Spleen (tissue), 7 donors: Measurements from ENCODE around the gene PEDS1.
"Not testable (repeated sequence)": the region's sequence is repeated elsewhere in the genome, so short reads cannot be mapped to it uniquely, and the experiment has no call there.

ENCODE experiments used
- CTCF ChIP-seq, 11 experiments: fragments of 200-600 bp in 7 of 11; fragments of 450-650 bp in 4 of 11; sonication (generic) in 4 of 11; IDR thresholded peaks in 8 of 11; conservative IDR thresholded peaks in 3 of 11; 1 replicate in 7 of 11; 2 replicates in 4 of 11; pipeline versions ENCODE4 v1.4.0 to v1.8.0; 2016 to 2021; ENCODE audit warnings: antibody characterized with exemption in 11 of 11, inconsistent platforms in 4 of 11, mild to moderate bottlenecking in 1 of 11
- POLR2AphosphoS5 ChIP-seq, 3 donors: sonication (generic); formaldehyde crosslinking; IDR thresholded peaks; one replicate each; pipeline ENCODE4 v1.5.1; 2017; ENCODE audit warnings: antibody characterized with exemption in 3 of 3
- donor health status: DM: no; HTN: no; CAD: no; lungs with moderate emphysema.
- donor health status: DM: no; HTN: no; CAD: no.
- donor health status: DM: no; HTN: no; CAD: no.

DNA sequence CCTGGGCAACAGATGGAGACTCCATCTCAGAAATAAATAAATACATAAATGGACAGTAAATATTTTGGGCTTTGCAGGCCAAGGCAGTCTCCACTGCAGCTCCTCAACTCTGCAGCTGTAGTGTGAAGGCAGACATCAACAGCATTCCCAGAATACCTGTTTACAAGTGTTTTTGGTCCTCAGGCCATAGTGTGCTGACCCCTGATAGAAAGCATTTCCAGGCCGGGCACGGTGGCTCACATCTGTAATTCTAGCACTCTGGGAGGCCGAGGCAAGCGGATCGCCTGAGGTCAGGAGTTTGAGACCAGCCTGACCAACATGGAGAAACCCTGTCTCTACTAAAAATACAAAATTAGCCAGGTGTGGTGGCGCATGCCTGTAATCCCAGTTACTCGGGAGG, 18.4 kb downstream of the PEDS1 start:
- not testable (repeated sequence) for TF ChIP-seq CTCF (IDR thresholded peaks at IDR 0.05 in 8 of 11, conservative IDR thresholded peaks at IDR 0.05 in 3 of 11); POLR2AphosphoS5 (IDR thresholded peaks at IDR 0.05)
